Activated CD4-positive, alpha-beta T cell treated with anti-CD3 and anti-CD28 coated beads, Interleukin-2, amount 50 U/mL, for 4 hours (primary cell): Measurements from ENCODE around the gene RBM47.
"Not testable (repeated sequence)": the region's sequence is repeated elsewhere in the genome, so short reads cannot be mapped to it uniquely, and the experiment has no call there.

Source experiments
- DNase-seq, 2 experiments: peaks; one replicate each; pipeline ENCODE4 v3.0.0-alpha.2; 2020

RBM47 gene

DNA sequence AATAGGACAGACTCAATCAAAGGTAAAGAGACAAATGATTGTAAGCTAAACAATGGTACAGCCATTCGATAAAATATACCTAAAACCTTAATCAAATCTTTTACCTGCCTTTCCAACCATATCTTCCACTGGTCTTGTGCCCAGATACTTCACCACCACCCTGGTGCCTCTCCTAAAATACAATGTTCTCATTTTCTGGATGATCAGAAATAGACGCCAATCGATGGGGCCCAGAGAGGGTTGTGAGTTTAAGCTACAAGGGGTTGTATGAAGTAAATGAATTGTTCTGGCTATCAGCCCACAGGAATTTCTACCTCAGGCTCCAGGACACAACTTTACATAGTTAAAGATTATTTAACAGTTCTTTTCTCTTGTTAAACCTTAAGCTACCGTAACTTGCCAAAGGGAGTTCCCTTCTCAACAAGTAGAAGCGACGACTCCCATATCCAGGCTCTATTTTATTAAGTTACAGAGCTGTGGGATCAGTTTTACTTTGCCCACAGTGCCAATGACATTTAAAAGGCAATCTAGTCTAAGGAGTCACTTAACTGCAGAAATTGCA lies 195.5 kb downstream of the RBM47 start:
- no peak for DNase-seq

DNA sequence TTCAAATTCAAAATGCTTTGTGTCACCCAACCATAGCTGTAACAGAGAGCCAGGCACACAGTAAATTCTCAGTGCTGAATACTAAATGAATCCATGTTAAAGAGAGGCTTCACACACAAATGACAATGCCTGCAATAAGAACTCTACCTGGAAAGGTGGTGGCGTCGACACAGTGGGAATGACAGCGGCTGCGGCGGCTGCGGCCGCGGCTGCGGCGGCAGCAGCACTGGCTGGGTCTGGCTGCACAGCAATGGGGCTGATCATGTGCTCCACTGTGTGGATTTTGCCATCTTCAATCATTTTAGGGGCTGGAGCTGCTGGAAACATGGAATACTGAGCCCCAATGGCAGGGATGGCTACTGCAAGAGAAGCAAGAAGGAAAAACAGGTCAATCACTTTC lies 197.2 kb downstream of the RBM47 start:
- no peak for DNase-seq

DNA sequence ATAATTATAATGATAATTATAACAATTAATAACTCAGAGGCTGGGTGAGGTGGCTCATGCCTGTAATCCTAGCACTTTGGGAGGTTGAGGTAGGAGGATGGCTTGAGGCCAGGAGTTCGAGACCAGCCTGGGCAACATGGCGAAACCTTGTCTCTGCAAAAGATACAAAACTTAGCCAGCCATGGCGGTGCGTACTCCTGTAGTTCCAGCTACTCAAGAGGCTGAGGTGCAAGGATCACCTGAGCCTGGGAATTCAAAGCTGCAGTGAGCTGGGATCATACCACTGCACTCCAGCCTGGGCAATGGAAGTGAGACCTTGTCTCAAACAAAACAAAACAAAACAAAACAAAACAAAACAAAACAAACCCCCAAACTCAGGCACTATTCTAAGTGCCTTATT lies 201.8 kb downstream of the RBM47 start:
- DNase-seq = not testable (repeated sequence)

DNA sequence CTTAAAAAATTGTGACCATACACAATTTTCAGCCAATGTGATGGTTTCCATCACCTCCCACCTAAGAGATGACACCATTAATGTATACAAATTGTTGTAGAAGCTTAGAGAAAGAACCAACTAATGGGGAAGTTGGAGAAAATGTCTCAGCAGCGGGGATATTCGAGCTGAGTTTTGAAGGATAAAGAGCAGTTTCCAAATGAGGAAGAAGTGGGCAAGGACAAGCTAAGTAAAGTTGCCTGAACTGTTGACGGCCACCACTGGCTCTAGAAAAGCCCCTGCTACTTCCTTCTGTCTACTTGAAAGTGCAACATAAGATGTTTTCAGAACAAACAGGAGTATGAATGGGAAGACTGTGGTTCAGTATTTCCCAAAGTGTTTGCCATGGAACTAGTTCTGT lies 202.5 kb downstream of the RBM47 start:
- no peak for DNase-seq

DNA sequence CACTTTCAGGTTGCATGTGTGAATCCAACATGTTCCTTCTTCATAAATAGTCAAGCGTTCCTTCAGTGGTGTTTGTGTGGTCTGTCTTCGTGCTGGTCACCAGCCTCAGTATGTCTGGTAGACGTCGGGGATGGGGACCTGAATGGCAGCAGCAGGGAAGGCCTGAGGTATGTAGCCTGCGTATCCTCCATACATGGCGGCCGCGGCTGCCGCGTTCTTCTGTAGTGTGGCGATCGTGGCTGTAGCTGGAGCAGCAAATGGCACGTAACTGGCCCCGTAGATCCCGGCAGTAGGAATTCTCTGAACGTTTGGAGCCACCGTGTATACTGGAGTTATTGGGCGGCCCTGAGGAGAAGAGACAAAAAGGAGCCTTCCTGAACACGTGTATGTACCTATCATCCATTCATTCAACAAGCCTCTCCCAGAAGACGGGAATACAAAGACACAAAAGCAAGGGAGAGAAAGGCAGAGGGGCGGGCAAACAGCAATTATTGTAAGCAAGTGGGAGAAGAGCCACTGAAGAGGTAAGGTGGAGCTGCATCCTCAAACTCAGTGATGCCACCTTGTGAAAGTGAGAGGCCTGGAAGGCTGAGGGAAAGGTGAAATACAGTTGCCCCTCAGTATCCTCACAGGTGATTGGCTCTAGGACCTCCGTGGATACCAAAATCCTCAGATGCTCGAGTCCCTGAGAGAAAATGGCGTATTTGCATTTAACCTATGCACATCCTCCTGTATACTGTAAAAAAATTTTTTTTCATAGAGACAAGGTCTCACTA lies 203.7 kb downstream of the RBM47 start:
- DNase-seq = no peak

DNA sequence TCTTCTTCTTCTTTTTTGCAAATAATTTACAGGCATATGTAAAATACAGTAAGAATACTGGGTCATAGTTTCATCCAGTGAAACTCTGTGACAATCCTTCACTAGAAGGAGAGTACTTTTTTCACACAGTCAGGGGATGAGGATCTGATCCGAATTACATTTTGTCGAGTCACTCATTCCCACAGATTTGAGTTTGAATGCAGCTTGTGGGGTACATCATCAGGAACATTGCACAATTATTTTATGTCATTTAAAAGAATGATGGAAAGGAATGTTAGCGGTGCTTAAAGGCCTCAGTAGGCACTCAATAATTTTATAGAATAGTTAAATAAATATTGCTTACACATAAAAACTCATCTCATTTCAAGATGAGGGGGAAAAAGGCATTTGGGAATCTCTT lies 205.9 kb downstream of the RBM47 start:
- no peak for DNase-seq

DNA sequence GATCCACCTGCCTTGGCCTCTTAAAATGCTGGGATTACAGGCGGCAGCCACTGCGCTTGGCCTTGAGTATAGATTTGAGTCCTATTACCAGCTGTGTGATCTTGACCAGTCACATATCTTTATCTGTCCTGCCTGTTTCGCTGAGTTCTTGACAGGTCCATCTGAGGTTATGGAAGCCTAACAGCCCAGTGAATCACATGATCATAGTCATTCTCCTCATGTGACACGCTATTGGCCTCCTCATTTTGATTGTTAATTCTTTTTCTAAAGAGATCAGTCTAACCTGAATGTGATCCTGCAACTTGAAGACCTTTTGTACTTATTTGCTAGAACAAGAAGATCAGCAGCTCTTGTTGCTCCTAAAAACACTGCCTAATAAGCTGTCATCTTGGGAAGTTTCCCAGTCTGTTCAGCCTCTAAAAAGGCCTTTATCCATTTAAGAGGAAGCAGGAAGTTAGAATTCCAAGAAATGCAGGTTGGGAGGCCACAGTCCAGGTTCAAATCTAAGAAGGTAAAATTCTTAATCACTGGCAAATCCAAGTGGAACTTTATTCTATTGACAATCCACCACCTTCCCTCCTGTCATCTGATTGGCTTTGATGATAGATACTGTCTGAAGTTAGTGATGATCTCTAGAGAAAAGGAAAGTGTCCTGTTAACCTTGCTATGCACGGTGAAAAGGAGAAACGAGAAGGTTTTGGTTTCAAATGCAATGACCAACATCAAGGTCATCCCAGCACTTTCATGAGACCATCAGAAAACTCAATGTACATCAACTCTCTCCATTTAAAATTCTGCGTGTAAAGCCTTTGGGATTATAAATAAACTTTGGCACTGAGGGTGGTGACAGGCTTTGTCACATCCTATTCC lies 207.6 kb downstream of the RBM47 start:
- DNase-seq = no peak

DNA sequence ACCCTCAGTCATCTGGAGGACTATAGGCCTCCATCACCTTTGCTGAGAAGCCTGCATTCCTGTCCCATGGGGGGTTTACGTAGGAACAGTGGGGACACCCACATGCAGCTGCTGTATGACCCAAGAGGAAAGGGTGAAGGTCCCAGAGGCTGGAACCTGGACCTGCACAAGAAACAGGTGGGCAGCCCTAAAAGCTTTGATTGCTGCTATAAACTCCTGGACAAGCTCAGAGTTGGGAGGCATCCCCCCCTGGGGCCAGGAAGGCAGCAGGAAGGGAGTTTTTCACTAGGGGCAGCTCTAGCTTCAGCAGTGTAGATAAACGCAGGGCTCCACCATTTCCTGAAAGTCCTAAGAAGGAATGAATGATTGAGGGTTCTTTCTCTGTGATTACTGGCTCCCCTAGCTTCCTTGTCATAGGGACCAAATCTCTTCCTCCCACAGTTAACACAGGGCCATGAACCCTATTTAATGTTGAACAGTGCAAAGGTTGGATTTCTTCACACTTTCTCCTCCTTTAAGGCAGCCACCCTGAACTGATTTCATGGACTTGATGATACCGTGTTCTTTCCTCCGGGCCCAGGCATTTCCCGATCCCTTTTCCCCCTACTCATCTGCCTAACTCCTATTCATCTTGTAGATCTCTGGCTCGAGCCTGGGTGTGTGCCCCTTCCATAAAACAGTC lies 210.3 kb downstream of the RBM47 start:
- no peak for DNase-seq

DNA sequence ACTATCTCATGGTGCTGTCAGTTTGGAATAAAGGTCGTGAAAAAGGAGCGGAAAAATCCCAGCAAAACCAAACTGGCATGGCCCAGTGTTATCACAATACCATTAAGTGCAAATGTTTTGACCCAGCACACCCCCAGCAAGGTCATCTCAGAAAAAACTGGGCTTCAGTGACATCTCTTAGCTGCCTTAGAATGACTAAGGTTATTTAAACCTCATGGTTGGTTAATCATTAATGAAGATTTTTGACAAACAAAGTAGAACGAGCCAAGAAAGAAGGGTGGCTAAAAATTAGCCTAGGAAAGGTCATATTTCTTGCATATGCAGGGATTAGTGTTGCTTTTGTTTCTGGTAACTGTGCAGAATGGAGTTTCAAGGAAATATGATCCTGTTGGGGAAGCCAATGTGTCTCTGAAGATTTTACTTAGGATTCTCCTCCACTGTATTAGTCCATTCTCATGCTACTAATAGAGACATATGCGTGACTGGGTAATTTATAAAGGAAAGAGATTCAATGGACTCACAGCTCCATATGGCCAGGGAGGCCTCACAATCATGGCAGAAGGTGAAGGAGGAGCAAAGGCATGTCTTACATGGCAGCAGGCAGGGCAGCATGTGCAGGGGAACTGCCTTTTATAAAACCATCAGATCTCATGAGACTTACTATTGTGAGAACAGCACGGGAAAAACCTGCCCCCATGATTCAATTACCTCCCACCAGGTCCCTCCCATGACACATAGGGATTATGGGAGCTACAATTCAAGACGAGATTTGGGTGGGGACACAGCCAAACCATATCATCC lies 211.0 kb downstream of the RBM47 start:
- no peak for DNase-seq

DNA sequence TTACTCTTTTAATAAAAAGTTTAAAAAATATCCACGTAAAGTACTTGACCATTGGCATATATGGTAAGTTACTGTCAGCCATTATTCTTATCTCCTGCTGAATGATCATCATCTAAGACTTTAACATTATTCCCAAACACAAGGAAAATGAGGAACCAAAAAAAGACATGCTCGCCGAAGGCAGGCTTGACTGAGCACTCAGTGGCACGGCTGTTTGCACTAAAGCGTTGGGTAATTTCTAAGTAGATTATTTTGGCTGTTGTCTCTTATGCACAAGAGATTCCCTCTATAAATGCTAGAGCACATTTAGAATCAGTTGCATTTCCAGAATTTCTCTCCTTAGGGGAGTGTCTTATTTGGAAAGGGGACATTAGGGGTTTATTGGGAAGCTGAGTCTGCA lies 211.7 kb downstream of the RBM47 start:
- no peak for DNase-seq

DNA sequence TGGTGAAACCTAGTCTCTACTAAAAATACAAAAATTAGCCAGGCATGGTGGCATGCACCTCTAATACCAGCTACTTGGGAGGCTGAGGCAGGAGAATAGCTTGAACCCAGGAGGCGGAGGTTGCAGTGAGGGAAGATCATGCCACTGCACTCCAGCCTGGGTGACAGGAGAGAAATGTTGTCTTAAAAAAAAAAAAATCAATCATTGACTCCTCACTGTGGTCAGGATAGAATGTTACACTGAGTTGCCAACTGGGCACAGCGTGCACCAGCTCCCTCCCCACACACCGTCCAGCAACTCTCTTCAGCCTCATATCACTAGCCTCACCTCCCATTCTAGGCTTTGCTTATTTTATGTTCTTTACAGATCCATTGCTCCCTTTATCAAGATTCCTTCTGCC lies 215.0 kb downstream of the RBM47 start:
- DNase-seq = no peak

DNA sequence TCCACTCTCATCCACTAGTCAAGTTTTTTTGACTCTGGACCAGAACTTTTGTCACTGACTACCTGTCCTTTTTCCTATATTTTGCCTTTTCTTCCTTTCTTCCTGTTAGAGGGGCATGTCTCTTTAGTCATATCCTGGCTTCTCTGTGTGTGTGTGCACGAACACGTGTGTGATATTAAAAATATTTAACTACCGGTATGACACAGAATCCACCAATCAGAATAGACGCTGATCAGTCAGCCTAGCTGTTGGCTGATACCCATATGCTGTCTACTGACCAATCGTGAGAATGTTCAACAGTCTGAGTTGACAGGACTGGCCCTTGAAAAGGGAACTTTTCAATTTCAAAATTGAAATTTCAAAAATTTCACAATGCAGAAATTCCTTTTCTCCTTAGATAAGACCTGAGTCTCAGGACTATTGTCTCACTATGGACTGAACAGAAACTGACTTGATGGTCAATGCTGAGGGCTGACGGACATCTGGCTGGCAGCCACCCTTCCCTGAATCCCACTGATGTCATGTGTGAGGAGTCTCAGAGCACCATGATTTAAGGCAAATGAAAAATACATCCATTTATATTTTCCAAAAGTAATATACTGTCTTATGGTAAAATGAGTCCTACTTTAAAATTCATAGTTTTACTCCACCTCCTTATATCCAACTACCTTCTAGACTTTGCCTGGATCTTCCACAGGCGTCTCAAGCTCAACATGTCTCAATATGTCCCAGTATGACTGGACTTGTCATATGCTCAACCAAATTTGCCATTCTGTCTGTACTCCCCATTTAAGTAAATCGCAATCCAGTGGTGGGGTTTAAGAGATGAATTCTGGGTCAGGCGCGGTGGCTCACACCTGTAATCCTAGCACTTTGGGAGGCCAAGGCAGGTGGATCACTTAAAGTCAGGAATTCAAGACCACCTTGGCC lies 216.5 kb downstream of the RBM47 start:
- DNase-seq = no peak

DNA sequence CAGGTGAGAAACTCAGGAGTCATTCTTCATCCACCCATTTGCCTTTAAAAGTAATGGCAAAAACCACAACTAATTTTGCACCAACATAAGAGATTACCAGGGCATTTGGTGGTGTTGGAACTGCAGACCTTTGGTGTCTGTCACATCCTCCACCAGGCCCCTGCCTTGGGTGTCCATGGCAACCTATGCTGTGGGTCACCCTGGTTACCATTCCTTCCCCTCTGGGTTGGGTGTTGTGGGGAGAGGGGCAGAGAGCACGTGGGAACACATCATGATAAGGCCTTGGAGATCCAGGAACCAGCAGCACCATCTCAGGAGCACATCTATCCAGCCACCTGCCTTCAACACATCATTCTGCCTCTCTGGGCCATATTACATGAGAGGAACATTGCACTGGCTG lies 217.3 kb downstream of the RBM47 start:
- DNase-seq = no peak

DNA sequence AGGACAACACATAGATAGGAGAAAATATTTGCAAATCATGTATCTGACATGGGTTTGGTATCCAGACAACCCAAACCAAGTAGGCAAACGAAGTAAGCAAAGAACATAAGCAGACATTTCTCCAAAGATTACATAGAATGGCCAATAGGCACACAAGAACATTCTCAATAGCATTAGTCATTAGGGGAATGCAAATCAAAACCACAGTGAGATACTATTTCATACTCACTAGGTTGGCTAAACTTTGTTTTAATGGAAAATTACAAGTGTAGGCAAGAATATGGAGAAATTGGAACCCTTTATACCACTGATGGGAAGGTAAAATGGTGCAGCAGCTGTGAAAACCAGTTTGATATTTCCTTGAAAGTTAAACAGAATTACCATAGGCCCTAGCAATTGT lies 219.8 kb downstream of the RBM47 start:
- no peak for DNase-seq

DNA sequence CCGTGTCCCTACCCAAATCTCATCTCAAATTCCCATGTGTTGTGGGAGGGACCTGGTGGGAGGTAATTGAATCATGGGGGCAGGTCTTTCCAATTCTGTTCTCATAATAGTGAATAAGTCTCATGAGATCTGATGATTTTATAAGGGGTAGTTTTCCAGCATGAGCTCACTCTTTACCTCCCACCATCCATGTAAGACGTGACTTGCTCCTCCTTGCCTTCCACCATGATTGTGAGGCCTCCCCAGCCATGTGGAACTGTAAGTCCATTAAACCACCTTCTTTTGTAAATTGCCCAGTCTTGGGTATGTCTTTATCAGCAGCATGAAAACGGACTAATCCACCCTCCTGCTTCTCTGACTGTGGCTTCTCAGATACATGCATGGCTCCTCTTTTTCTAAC lies 222.2 kb downstream of the RBM47 start:
- DNase-seq = not testable (repeated sequence)

DNA sequence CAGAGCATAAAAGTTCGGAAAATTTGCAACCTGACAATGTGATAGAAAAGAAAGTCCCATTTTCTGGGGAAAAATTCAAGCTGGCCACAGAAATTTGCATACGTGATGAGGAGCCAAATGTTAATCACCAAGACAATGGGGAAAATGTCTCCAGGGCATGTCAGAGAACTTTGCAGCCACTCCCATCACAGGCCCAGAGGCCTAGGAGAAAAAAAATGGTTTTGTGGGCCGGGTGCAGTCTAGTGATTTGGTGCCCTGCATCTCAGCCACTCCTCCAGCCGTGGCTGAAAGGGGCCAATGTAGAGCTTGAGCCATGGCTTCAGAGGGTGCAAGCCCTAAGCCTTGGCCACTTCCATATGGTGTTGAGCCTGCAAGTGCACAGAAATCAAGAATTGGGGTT lies 223.3 kb downstream of the RBM47 start:
- no peak for DNase-seq

DNA sequence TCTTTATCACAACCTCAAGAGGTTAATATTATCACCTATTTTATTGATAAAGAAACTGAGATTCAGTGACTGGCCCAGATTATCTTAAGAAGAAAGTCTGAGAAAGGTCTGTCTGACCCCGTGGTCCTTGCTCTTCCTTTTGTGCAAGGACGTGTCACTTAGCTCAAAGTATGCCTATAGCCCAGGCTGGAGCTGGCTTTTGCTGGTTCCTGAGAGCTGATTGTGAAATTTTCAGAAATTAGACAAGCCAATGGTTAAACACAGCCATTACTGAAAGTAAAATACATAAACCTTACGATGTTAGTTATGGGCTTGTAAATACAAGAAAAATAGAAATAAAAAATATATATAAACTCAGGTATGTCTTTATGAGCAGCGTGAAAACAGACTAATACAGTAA lies 224.5 kb downstream of the RBM47 start:
- DNase-seq = no peak

DNA sequence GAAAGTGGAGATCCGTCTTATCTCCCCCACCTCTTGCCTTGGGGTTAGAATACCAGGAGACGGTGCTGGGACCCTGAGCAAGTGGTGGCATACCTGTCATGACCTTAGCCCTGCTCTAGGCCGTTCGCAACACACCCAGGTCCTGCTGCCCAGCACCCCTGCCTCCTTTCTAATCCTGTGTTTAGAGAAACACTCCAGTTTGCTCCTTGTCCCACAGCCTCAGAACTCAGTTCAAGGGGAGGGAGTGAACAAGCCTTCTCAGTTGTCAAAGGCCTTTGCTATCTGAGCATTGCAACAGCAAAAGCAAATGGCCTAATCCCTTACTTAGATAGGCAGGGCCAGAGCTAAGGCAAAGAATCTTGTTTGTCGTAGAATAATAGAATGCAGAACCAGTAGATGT lies 226.6 kb downstream of the RBM47 start:
- DNase-seq = no peak

DNA sequence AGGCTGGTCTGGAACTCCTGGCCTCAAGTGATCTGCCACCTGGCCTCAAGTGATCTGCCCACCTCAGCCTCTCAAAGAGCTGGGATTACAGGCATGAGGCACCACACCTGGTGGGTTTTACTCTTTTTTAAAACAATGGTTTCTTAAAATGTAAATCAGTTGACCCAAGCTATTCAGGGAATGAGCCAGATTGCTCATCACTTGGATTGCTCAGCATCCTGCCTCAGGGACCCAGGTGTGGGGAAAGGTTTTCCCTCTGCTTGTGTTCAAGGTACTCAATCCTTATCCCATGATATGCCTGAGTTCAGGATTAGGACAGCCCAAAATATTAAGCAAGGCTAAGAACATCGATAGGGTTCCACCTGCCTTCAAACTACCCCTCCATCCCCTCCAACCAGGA lies 227.1 kb downstream of the RBM47 start:
- no peak for DNase-seq

DNA sequence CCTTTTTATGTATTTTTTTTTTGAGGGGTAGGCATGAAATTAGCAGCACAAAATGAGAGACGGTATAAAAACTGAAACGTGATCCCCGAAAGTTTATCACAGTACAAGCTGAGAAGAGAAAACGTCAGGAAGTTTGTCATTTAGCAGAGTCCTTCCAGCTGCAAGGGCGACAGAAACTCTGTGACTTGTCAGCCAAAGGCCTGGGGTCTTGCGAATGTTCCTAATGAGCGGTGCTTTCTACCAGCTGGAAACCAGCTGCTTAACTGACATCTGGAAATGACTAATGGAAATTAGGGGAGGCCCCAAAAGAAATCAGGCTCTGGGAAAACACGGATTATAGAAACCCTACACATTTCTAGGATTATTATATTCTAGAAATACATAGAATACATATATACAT lies 228.0 kb downstream of the RBM47 start:
- DNase-seq = no peak

DNA sequence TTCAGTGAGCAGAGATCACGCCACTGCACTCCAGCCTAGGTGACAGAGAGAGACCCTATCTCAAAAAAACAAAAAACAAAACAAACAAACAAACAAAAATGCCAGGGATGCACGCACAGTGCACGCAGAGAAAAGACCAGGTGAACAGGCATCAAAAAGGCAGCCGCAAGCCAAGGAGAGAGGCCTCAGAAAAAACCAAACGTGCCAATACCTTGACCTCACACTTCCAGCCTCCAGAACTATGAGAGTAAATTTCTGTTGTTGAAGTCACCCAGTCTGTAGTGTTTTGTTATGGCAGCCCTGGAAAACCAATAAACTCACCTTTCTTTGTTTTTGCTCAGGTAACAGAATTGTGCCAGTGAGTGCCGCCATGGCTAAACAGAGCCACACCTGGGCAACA lies 228.6 kb downstream of the RBM47 start:
- no peak for DNase-seq
